Mesothelial cell of epicardium (in vitro differentiated cells): ENCODE data around the gene USP26. TPM values are rescaled to one million over a fixed set of nuclear protein-coding genes. Genes with fewer than 3 reads are reported as not detected.

ENCODE experiments used
- DNase-seq, 2 experiments: peaks; one replicate each; pipeline ENCODE4 v3.0.0; 2021; ENCODE audit warnings: low spot score in 2 of 2; ENCODE audit not compliant: unreplicated experiment in 2 of 2
- H3K27ac Mint-ChIP-seq: 2 replicates; pipeline ENCODE4 v1.8.0; 2021; ENCODE audit warnings: mixed read lengths
- H3K27me3 Mint-ChIP-seq: 2 replicates; pipeline ENCODE4 v1.8.0; 2021; ENCODE audit warnings: low read depth, mixed read lengths
- H3K36me3 Mint-ChIP-seq: 2 replicates; pipeline ENCODE4 v1.8.0; 2021; ENCODE audit warnings: mixed read lengths
- H3K4me1 Mint-ChIP-seq: 2 replicates; pipeline ENCODE4 v1.8.0; 2021; ENCODE audit warnings: mixed read lengths
- H3K4me3 Mint-ChIP-seq: 2 replicates; pipeline ENCODE4 v1.8.0; 2021; ENCODE audit warnings: mild to moderate bottlenecking, moderate library complexity, mixed read lengths
- H3K9me3 Mint-ChIP-seq: 2 replicates; pipeline ENCODE4 v1.8.0; 2021; ENCODE audit warnings: mixed read lengths
- total RNA-seq: library from RNA; stranded (reverse); gene quantifications from 3 replicates; pipeline ENCODE4 v1.2.1, GENCODE V29; 2021
- TF ChIP-seq, protein P1 (sequence below): fragments of 200-600 bp; sonication (generic); IDR thresholded peaks from one replicate; pipeline ENCODE4 v1.5.0; 2021; ENCODE audit warnings: antibody characterized with exemption; ENCODE audit not compliant: unreplicated experiment

Gene USP26
- total RNA-seq, 1 donor from 2014 or later = not detected

GRCh38 chrX:133007458-133007857 is 89.5 kb downstream of the USP26 start:
- H3K36me3 Mint-ChIP-seq = peaks cover 3% of the 10 kb centered on the region
- no peak overlapping the region for H3K27ac Mint-ChIP-seq
- TF ChIP-seq, protein P1, sequence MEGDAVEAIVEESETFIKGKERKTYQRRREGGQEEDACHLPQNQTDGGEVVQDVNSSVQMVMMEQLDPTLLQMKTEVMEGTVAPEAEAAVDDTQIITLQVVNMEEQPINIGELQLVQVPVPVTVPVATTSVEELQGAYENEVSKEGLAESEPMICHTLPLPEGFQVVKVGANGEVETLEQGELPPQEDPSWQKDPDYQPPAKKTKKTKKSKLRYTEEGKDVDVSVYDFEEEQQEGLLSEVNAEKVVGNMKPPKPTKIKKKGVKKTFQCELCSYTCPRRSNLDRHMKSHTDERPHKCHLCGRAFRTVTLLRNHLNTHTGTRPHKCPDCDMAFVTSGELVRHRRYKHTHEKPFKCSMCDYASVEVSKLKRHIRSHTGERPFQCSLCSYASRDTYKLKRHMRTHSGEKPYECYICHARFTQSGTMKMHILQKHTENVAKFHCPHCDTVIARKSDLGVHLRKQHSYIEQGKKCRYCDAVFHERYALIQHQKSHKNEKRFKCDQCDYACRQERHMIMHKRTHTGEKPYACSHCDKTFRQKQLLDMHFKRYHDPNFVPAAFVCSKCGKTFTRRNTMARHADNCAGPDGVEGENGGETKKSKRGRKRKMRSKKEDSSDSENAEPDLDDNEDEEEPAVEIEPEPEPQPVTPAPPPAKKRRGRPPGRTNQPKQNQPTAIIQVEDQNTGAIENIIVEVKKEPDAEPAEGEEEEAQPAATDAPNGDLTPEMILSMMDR = no peak
- no peaks in the 10 kb centered on the region for H3K27me3 Mint-ChIP-seq
- peaks cover 12% of the 10 kb centered on the region for H3K9me3 Mint-ChIP-seq
- no peak for DNase-seq
- H3K4me1 Mint-ChIP-seq = no peaks in the 10 kb centered on the region
- no peak overlapping the region for H3K4me3 Mint-ChIP-seq

GRCh38 chrX:133005616-133006015 is 91.3 kb downstream of the USP26 start:
- no peak for DNase-seq
- peaks cover 3% of the 10 kb centered on the region for H3K36me3 Mint-ChIP-seq
- H3K27ac Mint-ChIP-seq = no peak overlapping the region
- H3K27me3 Mint-ChIP-seq = no peaks in the 10 kb centered on the region
- H3K4me3 Mint-ChIP-seq = no peak overlapping the region
- TF ChIP-seq, protein P1 = no peak
- H3K4me1 Mint-ChIP-seq = peaks cover under 1% of the 10 kb centered on the region
- peaks cover 10% of the 10 kb centered on the region for H3K9me3 Mint-ChIP-seq

DNA sequence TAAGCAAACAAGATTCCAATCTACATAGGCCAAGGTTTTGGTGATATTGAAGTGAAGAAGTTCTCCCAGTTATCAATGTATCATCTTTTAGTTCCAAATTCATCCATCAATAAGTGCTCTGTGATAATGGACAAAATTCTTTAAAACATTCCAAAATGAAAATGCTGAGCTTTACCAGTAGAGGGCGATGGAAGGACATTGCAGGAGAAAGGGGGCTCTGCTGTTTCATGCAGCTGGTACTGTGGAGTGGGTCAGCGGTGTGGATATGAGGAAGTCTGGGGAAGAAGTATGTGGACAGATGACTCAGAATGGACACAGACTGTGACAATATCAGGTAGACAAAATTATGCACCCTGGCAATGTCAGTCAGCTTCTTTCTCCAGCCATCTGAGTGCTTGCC is 91.9 kb downstream of the USP26 start:
- peaks cover 10% of the 10 kb centered on the region for H3K9me3 Mint-ChIP-seq
- peaks cover 3% of the 10 kb centered on the region for H3K36me3 Mint-ChIP-seq
- no peak overlapping the region for H3K4me3 Mint-ChIP-seq
- DNase-seq = no peak
- TF ChIP-seq, protein P1 = peak; percentile 78
- no peak overlapping the region for H3K27ac Mint-ChIP-seq
- H3K27me3 Mint-ChIP-seq = no peaks in the 10 kb centered on the region
- H3K4me1 Mint-ChIP-seq = peaks cover 6% of the 10 kb centered on the region

- H3K27me3 Mint-ChIP-seq = no peaks in the 10 kb centered on the region
- TF ChIP-seq, protein P1 = no peak
- H3K27ac Mint-ChIP-seq = no peak overlapping the region
Observed at GRCh38 chrX:132999209-132999608, 97.7 kb downstream of the USP26 start.

DNA sequence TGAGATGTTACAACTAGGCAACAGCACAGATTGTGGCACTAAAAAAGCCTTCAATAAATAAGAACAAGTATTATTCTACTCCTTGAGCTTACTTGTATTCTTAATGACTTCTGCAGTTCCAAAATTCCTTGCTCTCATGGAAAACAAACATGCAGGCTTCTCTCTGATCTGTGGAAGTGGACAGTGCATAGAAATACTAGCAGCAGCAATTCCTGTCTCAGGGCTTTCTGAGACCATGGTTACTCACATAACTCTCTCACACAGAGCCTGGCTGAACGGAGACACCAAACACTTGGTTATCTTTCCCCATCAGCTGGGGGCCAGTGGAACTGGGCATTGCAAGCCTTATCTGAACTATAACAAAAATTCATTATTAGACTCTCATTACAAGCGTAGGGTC is 106.1 kb downstream of the USP26 start:
- DNase-seq = no peak
- H3K9me3 Mint-ChIP-seq = no peaks in the 10 kb centered on the region
- peaks cover 12% of the 10 kb centered on the region for H3K4me1 Mint-ChIP-seq
- H3K4me3 Mint-ChIP-seq = no peak overlapping the region
- no peak overlapping the region for H3K27ac Mint-ChIP-seq
- TF ChIP-seq, protein P1 = no peak
- no peaks in the 10 kb centered on the region for H3K27me3 Mint-ChIP-seq
- no peaks in the 10 kb centered on the region for H3K36me3 Mint-ChIP-seq

More at GRCh38 chrX:132999209-132999608, 97.7 kb downstream of the USP26 start:
- Mint-ChIP-seq H3K9me3 (no peaks in the 10 kb centered on the region), H3K36me3 (no peaks in the 10 kb centered on the region), H3K4me3 (no peak overlapping the region), H3K4me1 (peaks cover 25% of the 10 kb centered on the region)
- no peak for DNase-seq

GRCh38 chrX:132986556-132986955 is 110.4 kb downstream of the USP26 start:
- no peak overlapping the region for H3K27ac Mint-ChIP-seq
- H3K36me3 Mint-ChIP-seq = no peaks in the 10 kb centered on the region
- no peaks in the 10 kb centered on the region for H3K9me3 Mint-ChIP-seq
- TF ChIP-seq, protein P1 = no peak
- peaks cover 44% of the 10 kb centered on the region for H3K4me1 Mint-ChIP-seq
- H3K27me3 Mint-ChIP-seq = no peaks in the 10 kb centered on the region
- H3K4me3 Mint-ChIP-seq = no peak overlapping the region
- DNase-seq = no peak
